Liver (tissue), 9 donors: ENCODE data around the gene MED31. TPM values are rescaled to one million over a fixed set of nuclear protein-coding genes. Genes with fewer than 3 reads are reported as not detected.

Source experiments
- DNase-seq: peaks from one replicate; pipeline ENCODE4 v3.0.0-alpha.2; 2017; ENCODE audit warnings: low spot score
- H3K27ac ChIP-seq, 2 donors: one replicate each; pipeline ENCODE4 v1.7.0; 2013; ENCODE audit warnings: inconsistent platforms in 2 of 2, low read length in 2 of 2, control low read depth in 1 of 2, low read depth in 1 of 2, mild to moderate bottlenecking in 1 of 2
- H3K27me3 ChIP-seq, 4 donors: one replicate each; pipeline versions ENCODE4 v1.6.1 to v1.7.0; 2013; ENCODE audit warnings: low read length in 3 of 4, inconsistent platforms in 1 of 4, mild to moderate bottlenecking in 1 of 4, moderate library complexity in 1 of 4; ENCODE audit not compliant: control insufficient read depth in 4 of 4, insufficient read depth in 4 of 4
- H3K36me3 ChIP-seq, 4 donors: one replicate each; pipeline versions ENCODE4 v1.6.1 to v1.7.0; 2013; ENCODE audit warnings: low read length in 3 of 4, mild to moderate bottlenecking in 3 of 4, low read depth in 1 of 4, moderate library complexity in 1 of 4; ENCODE audit not compliant: control insufficient read depth in 4 of 4, insufficient read depth in 3 of 4
- H3K4me1 ChIP-seq, 4 donors: one replicate each; pipeline versions ENCODE4 v1.6.1 to v1.7.0; 2013; ENCODE audit warnings: low read length in 3 of 4, mild to moderate bottlenecking in 3 of 4, moderate library complexity in 1 of 4; ENCODE audit not compliant: control insufficient read depth in 4 of 4, insufficient read depth in 4 of 4
- H3K4me3 ChIP-seq, 3 donors: one replicate each; pipeline versions ENCODE4 v1.6.1 to v1.7.0; 2013; ENCODE audit warnings: low read length in 3 of 3, control low read depth in 1 of 3, low read depth in 1 of 3, mild to moderate bottlenecking in 1 of 3
- H3K9ac ChIP-seq, 2 donors: one replicate each; pipeline ENCODE4 v1.7.0; 2013; ENCODE audit warnings: low read length in 2 of 2, mild to moderate bottlenecking in 2 of 2, moderate library complexity in 2 of 2, control low read depth in 1 of 2, low read depth in 1 of 2
- H3K9me3 ChIP-seq, 4 donors: one replicate each; pipeline versions ENCODE4 v1.6.1 to v1.7.0; 2013; ENCODE audit warnings: low read length in 3 of 4; ENCODE audit not compliant: control insufficient read depth in 4 of 4
- EGR1 ChIP-seq, 2 donors: IDR thresholded peaks; 2 replicates each; pipeline ENCODE4 v1.6.1; 2016 to 2018; ENCODE audit warnings: antibody characterized with exemption in 2 of 2, low read depth in 2 of 2
- FOXA2 ChIP-seq: IDR thresholded peaks from 2 replicates; pipeline ENCODE4 v1.6.1; 2016; ENCODE audit warnings: antibody characterized with exemption
- GABPA ChIP-seq, 2 donors: IDR thresholded peaks in 1 of 2; conservative IDR thresholded peaks in 1 of 2; 2 replicates each; pipeline ENCODE4 v1.6.1; 2016; ENCODE audit warnings: antibody characterized with exemption in 2 of 2, mild to moderate bottlenecking in 1 of 2, moderate library complexity in 1 of 2
- HNF4A ChIP-seq, 2 donors: conservative IDR thresholded peaks; 2 replicates each; pipeline ENCODE4 v1.6.1; 2016; ENCODE audit warnings: antibody characterized with exemption in 2 of 2, mild to moderate bottlenecking in 2 of 2
- JUND ChIP-seq, 2 donors: IDR thresholded peaks; 2 replicates each; pipeline ENCODE4 v1.6.1; 2016; ENCODE audit warnings: antibody characterized with exemption in 2 of 2
- NR2F2 ChIP-seq: IDR thresholded peaks from 2 replicates; pipeline ENCODE4 v1.6.1; 2016; ENCODE audit warnings: antibody characterized with exemption
- RAD21 ChIP-seq, 2 donors: IDR thresholded peaks; 2 replicates each; pipeline ENCODE4 v1.6.1; 2016; ENCODE audit warnings: antibody characterized with exemption in 2 of 2, mild to moderate bottlenecking in 2 of 2
- SP1 ChIP-seq: IDR thresholded peaks from 2 replicates; pipeline ENCODE4 v1.6.1; 2018; ENCODE audit warnings: antibody characterized with exemption, mild to moderate bottlenecking
- TAF1 ChIP-seq: conservative IDR thresholded peaks from 2 replicates; pipeline ENCODE4 v1.6.1; 2016; ENCODE audit warnings: antibody characterized with exemption, mild to moderate bottlenecking
- WGBS: extraction: QIAGEN DNeasy Blood & Tissue Kit; methylation state at CpG from one replicate; pipeline ENCODE4 v1.1.7; 2013; 5-methylcytosine and 5-hydroxymethylcytosine counted together
- polyA plus RNA-seq, 2 donors: library from polyadenylated mRNA; stranded (reverse) in 1 of 2; unstranded in 1 of 2; fragments of 200-250 nt in 1 of 2; fragments of >200 nt in 1 of 2; fragmentation: Nextera tagmentation in 1 of 2; extraction: Ambion mirVana in 1 of 2; gene quantifications; one replicate each; pipeline versions ENCODE4 v1.2.1 to v1.2.3, GENCODE V29; 2013 to 2015
- total RNA-seq, 2 donors: library from RNA; depleted of rRNA; stranded (reverse); fragments of >200 nt; gene quantifications; one replicate each; pipeline ENCODE4 v1.2.3, GENCODE V29; 2014
- TF ChIP-seq, protein P1 (sequence below): IDR thresholded peaks from 2 replicates; pipeline ENCODE4 v1.6.1; 2016; ENCODE audit warnings: antibody characterized with exemption
- TF ChIP-seq, protein P2 (sequence below): fragments of 150-350 bp; IDR thresholded peaks from 2 replicates; pipeline ENCODE4 v1.5.1; 2017; ENCODE audit warnings: improper control_type of control experiment, low read depth, low read length; ENCODE audit not compliant: missing input control
- donor health status: healthy.
- donor health status: healthy.
- donor health status: healthy.
- donor health status: healthy.
- donor health status: healthy.

Gene MED31
- total and polyA plus RNA-seq, 4 donors = 6.9 to 29.8 (median 8.7) TPM

DNA sequence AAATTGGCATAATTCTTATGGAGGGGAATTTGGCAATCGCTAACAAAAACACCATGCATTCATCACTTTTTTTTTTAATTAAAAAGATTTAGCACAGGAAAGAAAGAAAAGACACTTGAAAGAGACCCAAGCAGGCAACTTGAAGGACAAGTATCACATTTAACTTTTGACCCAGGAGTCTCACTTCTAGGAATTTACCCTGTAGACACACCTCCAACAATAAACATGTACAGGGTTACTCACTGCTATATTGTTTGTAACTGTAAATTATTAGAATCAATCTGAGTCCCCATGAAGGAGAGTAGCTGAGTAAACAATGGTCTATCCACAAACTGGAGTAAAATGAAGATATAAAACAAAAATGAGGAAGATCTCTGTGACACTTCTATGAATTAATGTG, 21.0 kb downstream of the MED31 start (continued):
- TF ChIP-seq, protein P1, sequence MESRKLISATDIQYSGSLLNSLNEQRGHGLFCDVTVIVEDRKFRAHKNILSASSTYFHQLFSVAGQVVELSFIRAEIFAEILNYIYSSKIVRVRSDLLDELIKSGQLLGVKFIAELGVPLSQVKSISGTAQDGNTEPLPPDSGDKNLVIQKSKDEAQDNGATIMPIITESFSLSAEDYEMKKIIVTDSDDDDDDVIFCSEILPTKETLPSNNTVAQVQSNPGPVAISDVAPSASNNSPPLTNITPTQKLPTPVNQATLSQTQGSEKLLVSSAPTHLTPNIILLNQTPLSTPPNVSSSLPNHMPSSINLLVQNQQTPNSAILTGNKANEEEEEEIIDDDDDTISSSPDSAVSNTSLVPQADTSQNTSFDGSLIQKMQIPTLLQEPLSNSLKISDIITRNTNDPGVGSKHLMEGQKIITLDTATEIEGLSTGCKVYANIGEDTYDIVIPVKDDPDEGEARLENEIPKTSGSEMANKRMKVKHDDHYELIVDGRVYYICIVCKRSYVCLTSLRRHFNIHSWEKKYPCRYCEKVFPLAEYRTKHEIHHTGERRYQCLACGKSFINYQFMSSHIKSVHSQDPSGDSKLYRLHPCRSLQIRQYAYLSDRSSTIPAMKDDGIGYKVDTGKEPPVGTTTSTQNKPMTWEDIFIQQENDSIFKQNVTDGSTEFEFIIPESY = no peak
- TF ChIP-seq JUND (IDR thresholded peaks at IDR 0.05) (no peak), RAD21 (IDR thresholded peaks at IDR 0.05) (no peak), SP1 (no peak), TAF1 (no peak), NR2F2 (no peak)
- TF ChIP-seq, protein P2, sequence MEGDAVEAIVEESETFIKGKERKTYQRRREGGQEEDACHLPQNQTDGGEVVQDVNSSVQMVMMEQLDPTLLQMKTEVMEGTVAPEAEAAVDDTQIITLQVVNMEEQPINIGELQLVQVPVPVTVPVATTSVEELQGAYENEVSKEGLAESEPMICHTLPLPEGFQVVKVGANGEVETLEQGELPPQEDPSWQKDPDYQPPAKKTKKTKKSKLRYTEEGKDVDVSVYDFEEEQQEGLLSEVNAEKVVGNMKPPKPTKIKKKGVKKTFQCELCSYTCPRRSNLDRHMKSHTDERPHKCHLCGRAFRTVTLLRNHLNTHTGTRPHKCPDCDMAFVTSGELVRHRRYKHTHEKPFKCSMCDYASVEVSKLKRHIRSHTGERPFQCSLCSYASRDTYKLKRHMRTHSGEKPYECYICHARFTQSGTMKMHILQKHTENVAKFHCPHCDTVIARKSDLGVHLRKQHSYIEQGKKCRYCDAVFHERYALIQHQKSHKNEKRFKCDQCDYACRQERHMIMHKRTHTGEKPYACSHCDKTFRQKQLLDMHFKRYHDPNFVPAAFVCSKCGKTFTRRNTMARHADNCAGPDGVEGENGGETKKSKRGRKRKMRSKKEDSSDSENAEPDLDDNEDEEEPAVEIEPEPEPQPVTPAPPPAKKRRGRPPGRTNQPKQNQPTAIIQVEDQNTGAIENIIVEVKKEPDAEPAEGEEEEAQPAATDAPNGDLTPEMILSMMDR = no peak

DNA sequence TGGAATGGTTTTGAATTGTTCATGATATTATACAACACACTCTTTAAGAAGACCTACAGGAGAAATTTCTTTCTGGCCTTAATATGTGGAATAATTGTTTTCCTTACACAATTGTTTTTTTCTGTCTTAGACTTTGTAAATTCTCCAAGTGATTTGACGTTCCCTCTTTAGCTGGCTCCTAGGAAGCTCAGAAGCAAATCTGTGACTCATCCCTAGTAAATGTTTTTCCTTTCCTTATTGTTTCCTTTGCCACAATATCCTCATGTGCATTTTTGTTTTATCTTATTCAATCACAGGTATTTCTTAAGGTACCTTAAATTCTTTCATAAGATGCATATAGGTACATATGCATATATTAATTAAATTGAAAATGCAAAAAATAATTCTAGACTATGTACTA, 24.4 kb downstream of the MED31 start:
- Histone ChIP-seq H3K27me3 (no peaks in the 10 kb centered on the region), H3K36me3 (peaks cover 5 to 23% (median 13%) of the 10 kb centered on the region in 4 donors), H3K9me3 (no peaks in the 10 kb centered on the region), H3K27ac (no peak overlapping the region), H3K4me1 (no peaks in the 10 kb centered on the region), H3K4me3 (no peak overlapping the region), H3K9ac (no peak overlapping the region)
- WGBS = 84% methylated on average over 1 of the region's 1 CpG
- TF ChIP-seq, protein P2 = no peak
- TF ChIP-seq, protein P1 = no peak
- TF ChIP-seq FOXA2 = no peak
- no peak for TF ChIP-seq EGR1 (IDR thresholded peaks at IDR 0.05; ENCODE audit: low read depth in 2 of 2)
- no peak for TF ChIP-seq RAD21 (IDR thresholded peaks at IDR 0.05)
- no peak for TF ChIP-seq HNF4A (conservative IDR thresholded peaks at IDR 0.05)
- TF ChIP-seq GABPA (IDR thresholded peaks at IDR 0.05 in 1 of 2, conservative IDR thresholded peaks at IDR 0.05 in 1 of 2) = no peak
- no peak for TF ChIP-seq TAF1
- TF ChIP-seq JUND (IDR thresholded peaks at IDR 0.05) = no peak
- DNase-seq = no peak

DNA sequence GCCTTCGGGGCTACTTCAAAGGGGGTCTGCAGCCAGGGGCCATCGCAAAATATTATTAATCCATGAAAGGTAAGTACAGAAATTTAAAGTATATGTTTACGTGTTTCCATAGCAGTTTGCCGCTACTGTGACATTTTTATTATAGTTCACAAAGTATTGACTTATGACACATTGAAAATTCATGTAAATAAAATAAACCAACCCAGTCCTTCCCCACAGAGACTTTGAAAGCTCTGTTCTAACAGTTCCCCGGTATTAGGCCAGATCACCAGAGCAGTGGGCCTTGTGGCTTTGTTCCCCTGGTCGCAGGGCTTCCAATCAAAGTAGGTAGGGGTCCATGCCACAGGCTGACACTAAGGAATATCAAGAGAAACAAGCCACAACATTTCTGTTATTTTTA, 24.8 kb downstream of the MED31 start:
- no peak overlapping the region for H3K27ac ChIP-seq
- no peak overlapping the region for H3K4me3 ChIP-seq
- peaks cover 5 to 27% (median 14%) of the 10 kb centered on the region in 4 donors for H3K36me3 ChIP-seq
- no peak for TF ChIP-seq EGR1 (IDR thresholded peaks at IDR 0.05; ENCODE audit: low read depth in 2 of 2)
- TF ChIP-seq, protein P1 = no peak
- WGBS = 96% methylated on average over 6 of the region's 6 CpGs
- no peak for DNase-seq
- H3K9ac ChIP-seq = no peak overlapping the region
- H3K9me3 ChIP-seq = no peaks in the 10 kb centered on the region
- H3K4me1 ChIP-seq = no peaks in the 10 kb centered on the region
- no peaks in the 10 kb centered on the region for H3K27me3 ChIP-seq
